GM12873 (cell line): ENCODE data around the gene SERTAD3.

ENCODE experiments used
- TF ChIP-seq, protein P1 (sequence below): IDR thresholded peaks from 2 replicates; pipeline ENCODE4 v1.5.1; 2012; ENCODE audit warnings: low read depth, mild to moderate bottlenecking, moderate library complexity, low read length, control low read depth; ENCODE audit not compliant: insufficient read depth; ENCODE audit errors: missing control alignments

The SERTAD3 gene

GRCh38 chr19:40403262-40403984 is 40.7 kb downstream of the SERTAD3 start:
- TF ChIP-seq, protein P1, sequence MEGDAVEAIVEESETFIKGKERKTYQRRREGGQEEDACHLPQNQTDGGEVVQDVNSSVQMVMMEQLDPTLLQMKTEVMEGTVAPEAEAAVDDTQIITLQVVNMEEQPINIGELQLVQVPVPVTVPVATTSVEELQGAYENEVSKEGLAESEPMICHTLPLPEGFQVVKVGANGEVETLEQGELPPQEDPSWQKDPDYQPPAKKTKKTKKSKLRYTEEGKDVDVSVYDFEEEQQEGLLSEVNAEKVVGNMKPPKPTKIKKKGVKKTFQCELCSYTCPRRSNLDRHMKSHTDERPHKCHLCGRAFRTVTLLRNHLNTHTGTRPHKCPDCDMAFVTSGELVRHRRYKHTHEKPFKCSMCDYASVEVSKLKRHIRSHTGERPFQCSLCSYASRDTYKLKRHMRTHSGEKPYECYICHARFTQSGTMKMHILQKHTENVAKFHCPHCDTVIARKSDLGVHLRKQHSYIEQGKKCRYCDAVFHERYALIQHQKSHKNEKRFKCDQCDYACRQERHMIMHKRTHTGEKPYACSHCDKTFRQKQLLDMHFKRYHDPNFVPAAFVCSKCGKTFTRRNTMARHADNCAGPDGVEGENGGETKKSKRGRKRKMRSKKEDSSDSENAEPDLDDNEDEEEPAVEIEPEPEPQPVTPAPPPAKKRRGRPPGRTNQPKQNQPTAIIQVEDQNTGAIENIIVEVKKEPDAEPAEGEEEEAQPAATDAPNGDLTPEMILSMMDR, result no peak

- TF ChIP-seq, protein P1, result no peak
Observed at GRCh38 chr19:40400559-40400958, 43.6 kb downstream of the SERTAD3 start.

- TF ChIP-seq, protein P1, result no peak
Observed at GRCh38 chr19:40398417-40399131, 45.6 kb downstream of the SERTAD3 start.

- TF ChIP-seq, protein P1, result no peak
Observed at GRCh38 chr19:40397568-40397906, 46.6 kb downstream of the SERTAD3 start.

- TF ChIP-seq, protein P1, result no peak
Observed at GRCh38 chr19:40396886-40397567, 47.1 kb downstream of the SERTAD3 start.

DNA sequence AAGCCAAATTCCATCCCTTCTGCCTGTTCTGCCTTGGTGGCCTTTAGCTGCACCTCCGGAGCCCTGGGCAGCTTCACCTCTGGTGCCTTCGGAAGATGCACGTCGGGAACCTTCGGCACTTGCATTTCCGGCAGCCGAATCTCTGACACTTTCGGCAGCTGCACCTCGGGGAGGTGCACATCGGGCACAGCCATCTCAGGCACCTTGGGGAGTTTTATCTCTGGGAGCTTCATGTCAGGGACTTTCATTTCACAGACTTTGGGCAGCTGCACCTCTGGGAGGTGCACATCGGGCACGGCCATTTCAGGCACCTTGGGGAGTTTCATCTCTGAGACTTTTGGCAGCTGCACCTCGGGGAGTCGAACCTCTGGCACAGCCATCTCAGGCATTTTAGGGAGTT is 48.2 kb downstream of the SERTAD3 start:
- TF ChIP-seq, protein P1, result no peak

DNA sequence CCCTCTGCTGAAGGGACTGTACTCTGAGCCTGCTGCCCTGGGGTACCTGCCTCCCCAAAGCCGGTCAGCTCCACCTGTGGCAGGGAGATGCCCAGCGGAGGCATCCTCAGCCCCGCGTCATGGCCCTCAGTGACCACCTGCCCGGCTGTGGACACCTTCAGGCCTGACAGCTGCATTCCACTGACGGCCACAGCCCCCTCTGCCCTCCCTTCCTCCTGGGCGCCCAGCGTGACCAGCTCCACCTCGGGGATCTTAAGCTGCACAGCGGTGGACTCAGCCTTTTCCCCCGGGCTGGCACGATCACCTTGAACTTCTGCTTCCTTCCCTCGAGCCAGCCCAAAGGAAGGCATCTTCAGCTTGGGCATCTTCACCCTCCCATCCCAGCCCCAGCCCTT is 49.3 kb downstream of the SERTAD3 start:
- TF ChIP-seq, protein P1, result no peak
